NCI-H510A (cell line): Measurements from ENCODE around the gene PTK6.

Source experiments
- DNase-seq: peaks from one replicate; lab custom pipeline; 2025; lab: John Stamatoyannopoulos, UW

Gene PTK6

DNA sequence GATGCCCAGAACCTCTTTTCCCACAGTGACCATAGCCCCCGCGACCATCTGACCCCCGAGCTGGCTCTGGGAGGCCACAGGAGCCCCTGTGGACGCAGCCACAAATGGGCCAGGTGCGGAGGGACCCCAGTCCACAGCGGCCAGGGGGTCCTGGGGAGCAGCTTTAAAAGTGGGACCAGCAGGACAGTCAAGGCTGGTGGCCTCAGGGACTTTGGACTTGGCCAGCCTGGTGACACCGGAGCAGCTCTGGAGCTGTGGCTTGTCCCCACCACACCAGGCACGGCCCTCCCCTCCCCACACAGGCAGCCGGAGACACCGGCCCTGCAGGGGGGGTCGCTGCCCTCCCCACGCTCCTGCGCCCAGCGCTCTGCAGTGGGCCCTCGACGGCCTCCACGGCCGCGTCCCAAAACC lies 20.3 kb upstream of the PTK6 start:
- no peak for DNase-seq

GRCh38 chr20:63556873-63557478 lies 19.8 kb upstream of the PTK6 start:
- no peak for DNase-seq

- no peak for DNase-seq
Measured at GRCh38 chr20:63555661-63556381, 18.6 kb upstream of the PTK6 start.

- no peak for DNase-seq
Measured at GRCh38 chr20:63554361-63555278, 17.4 kb upstream of the PTK6 start.

- DNase-seq, result no peak
Measured at GRCh38 chr20:63553933-63554290, 16.7 kb upstream of the PTK6 start, which contains the start of gene FNDC11. FNDC11 (plus strand) TSS chr20:63554159; CDS start chr20:63555664, 1,505 bp downstream.

DNA sequence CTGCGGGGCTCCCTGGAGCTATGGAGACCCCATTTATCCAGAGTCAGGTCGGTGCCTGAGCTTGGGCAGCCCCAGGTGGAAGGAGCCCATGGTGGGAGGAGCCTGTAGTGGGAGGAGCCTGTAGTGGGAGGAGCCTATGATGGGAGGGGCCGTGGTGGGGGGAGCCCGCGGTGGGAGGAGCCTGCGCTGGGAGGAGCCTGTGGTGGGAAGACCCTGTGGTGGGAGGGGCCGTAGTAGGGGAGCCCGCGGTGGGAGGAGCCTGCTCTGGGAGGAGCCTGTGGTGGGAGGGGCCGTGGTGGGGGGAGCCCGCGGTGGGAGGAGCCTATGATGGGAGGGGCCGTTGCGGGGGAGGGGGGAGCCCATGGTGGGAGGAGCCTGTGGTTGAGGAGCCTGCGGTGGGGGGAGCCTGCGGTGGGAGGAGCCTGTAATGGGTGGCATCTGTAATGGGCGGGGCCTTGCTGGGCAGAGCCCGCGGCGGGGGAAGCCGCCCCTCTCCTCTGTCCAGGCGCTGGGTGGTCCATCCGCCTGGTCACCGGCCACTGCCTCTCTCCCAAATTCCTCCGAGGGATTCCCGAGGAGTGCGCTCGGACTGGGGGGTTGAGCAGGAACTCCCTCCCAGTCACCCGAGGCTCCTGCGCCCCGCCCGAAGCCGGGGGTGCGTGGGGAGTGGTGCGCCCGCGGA lies 16.2 kb upstream of the PTK6 start:
- DNase-seq, result no peak

DNA sequence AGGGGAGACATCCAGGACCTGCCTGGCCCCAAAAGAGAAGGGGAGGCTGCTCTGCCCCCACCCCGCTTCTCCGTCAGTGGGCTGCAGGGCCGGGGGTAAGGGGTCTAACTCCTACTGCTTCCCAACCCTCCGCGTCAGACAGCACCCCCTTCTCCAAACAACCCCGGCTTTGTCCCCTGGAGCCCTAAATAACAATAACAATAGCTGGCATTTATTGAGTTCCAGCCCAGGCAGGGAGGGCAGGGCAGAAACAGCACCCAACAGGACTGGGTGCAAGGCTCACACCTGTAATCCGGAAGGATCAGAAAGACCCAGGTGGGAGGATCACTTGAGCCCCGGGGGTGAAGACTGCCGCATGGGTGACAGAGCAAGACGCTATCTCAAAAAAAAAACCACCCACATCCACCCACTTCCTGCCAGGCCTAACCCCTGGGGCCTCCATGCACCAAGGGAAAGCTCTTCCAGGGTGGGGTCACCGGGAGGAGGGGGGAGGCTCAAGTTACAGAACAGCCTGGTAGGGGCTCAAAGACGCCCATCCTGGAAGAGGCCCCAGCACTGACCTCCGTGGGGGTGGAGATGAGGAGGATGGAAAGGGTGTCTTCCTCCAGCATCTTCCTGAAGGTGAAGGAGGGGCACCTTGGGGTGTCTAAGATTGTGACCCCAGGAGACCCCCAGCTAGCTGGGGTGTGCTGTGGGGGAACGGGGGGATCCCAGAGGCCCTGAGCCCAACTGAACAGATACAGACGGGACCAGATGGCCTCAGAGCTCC lies 15.5 kb upstream of the PTK6 start:
- no peak for DNase-seq

GRCh38 chr20:63551068-63551467 lies 13.9 kb upstream of the PTK6 start:
- no peak for DNase-seq

- no peak for DNase-seq
Measured at GRCh38 chr20:63549679-63550282, 12.6 kb upstream of the PTK6 start.

GRCh38 chr20:63549019-63549418 lies 11.8 kb upstream of the PTK6 start:
- DNase-seq, result no peak

DNA sequence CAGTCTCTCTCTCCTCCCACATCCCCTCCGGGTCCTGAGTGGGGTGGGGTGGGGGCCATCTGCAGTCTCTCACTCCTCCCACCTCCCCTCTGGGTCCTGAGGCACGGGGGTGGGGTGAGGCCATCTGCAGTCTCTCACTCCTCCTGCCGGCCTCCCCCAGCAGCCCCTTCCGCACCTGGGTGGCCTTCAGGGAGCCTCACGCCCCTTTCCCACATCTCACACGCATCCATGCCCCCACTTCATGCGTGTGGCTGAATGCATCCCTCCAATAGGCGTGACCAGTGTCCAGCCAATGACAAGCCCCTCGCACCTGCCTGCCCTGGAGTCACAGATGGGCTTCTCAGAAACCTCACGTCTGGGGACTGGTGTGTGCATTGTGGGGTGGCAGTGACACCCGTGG lies 11.4 kb upstream of the PTK6 start:
- DNase-seq, result no peak

- DNase-seq, result no peak
Measured at GRCh38 chr20:63547725-63548480, 10.7 kb upstream of the PTK6 start, which contains the start of gene SRMS. SRMS (minus strand) TSS chr20:63547749; CDS start chr20:63547463, 286 bp downstream.

- DNase-seq, result no peak
Measured at GRCh38 chr20:63546956-63547724, 10.0 kb upstream of the PTK6 start.

DNA sequence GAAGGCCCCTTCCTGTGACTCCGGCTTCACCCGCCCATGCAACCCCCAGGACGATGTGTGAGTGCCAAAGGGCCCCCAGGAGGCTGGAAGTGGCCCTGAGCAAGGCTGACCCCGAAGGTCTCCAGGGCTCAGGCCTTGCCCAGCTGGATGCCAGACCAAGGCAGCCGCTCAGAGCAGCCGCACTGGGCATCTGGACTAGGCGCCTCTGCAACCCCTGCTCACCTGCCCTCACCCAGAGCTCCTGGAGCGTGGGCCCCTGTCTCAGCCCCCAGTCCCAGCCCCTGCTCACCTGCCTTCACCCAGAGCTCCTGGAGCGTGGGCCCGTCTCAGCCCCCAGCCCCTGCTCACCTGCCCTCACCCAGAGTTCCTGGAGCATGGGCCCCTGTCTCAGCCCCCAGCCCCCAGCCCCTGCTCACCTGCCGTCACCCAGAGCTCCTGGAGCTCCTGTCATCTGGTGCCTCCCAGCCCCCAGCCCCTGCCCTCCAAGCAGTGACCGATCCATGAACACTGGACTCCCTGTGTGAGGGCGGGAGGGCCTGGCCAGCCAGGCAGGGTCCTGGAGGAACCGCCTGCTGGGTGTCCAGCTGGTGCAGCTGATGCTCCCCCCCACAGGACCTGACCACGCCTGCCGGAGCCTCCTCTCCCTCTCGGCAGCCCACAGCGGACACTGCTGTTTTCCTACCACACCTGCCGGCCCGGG lies 9.2 kb upstream of the PTK6 start:
- DNase-seq, result no peak

- DNase-seq, result no peak
Measured at GRCh38 chr20:63545814-63546213, 8.6 kb upstream of the PTK6 start.

- DNase-seq, result no peak
Measured at GRCh38 chr20:63544958-63545516, 7.9 kb upstream of the PTK6 start.

DNA sequence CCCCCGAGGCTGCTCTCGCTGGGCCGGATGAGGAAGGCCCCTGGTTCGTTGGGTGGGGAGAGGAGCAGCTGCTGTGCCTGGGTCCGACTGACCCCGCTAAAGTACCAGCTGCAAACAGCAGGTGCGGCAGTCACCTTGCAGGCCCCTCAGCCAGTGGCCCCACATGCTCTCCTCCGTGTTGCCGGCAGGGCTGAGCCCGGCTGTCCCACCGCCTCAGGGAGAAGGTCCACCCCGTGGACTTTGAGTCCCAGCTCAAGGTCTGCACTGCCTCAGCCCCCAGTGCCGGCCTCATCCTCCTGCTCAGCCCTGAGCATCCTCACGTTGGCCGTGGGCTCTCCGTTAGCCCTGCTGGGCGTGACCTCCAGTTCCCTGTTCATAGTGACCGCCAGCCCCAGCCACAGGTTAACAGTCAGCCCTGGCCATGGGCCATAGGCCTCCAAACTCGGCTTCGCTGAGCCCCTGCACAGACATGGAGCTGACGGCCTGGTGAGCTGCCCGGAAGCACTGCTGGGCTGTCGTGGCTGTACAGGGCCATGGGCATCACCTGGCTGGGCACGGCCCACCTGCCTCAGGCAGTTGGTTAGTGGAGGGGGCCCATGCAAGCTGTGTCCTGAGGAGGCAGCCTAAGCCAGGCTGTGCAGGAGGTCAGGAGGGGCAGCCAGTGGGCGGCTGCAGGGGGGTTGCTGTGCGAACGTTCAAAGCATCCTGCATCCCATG lies 7.2 kb upstream of the PTK6 start:
- DNase-seq, result no peak

DNA sequence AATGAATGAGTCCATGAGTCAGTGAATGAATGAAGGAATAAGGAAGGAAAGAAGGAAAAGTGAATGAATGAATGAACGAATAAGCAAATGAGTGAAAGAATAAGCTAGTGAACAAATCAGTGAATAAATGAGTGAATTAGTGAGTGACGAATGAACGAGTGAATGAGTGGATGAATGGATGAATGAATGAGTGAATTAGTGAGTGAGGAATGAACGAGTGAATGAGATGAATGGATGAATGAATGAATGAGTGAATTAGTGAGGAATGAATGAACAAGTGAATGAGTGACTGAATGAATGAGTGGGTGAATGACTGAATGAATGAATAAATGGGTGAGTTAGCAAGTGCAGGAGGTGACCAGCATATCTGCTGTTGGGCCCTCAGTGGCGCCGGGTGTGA lies 6.6 kb upstream of the PTK6 start:
- DNase-seq, result no peak
